Daoy (cell line): ENCODE data around the gene TSEN2. TPM values are rescaled to one million over a fixed set of nuclear protein-coding genes. Genes with fewer than 3 reads are reported as not detected.
"Not testable (repeated sequence)": the region's sequence is repeated elsewhere in the genome, so short reads cannot be mapped to it uniquely, and the experiment has no call there.

Experiments used
- DNase-seq: peaks from one replicate; pipeline ENCODE4 v3.0.0-alpha.2; 2015; ENCODE audit warnings: low read depth
- total RNA-seq: library from RNA; depleted of rRNA; stranded (reverse); fragments of >200 nt; shearing (Covaris generic); gene quantifications from 2 replicates; pipeline ENCODE4 v1.2.3, GENCODE V29; 2014

Gene TSEN2
- total RNA-seq, 1 experiment from 2014 or later: 20.3 TPM

DNA sequence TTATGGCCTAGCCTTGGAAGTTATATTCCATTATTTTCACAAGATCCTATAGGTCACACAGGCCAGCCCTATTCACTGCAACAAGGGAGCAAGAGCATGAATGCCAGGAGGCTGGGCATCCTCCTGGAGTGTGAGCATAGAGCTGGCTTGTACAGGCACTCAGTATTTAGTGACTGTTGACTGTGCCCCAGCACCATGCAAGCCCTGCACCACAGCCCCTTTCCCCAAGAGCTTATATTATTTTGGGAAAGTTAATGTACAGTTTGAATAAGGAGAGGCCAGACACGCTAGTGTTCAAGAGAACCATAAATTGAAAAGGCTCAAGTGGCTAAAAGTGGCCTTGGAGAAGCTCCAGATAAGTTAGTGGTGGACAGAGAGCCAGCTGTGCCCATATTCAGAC, 32.3 kb upstream of the TSEN2 start:
- no peak for DNase-seq

DNA sequence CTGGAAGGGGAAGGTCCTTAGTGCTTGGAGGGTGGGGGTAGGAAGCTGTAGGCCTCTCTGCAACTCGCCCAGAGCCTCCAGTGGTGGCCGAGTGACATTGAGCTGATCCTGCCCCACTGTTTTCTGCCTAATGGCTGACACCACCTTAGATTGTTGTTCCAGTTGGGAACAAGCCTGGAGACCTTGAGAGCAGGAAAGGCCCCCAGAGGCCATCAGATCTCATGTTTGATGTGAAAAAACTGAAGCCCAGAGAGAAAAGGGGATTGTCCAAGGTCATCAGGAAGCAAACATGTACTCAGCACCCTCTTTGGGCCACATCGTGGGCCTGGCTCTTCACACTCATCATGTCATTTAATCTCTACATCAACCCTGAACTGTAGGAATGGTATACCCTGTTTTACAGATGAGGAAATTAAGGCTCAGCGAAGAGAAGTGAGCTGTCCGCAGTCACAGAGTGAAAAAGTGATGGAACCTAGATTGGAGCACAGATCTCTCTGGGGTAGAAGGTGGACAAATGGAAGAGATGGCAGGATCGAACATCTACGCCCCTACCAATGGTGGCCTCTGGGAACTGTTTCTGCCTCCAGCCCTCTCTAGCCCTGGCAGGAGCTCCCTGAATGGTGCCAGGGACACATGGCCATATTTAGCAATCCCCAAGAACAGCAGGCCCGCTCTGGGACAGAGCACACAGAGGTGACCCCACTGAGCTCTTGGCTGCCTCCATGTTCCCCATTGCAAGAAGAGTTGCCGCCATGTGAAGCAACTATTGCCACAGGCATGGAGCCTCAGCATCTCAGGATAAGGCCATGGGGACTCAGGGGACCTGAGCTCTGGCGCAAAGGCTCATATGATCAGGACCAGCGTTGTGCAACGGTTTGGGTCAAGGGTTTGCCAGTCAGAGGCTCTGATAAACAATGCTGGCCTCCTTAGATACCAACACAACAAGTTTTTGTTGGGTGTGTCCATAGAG, 31.6 kb upstream of the TSEN2 start:
- no peak for DNase-seq

DNA sequence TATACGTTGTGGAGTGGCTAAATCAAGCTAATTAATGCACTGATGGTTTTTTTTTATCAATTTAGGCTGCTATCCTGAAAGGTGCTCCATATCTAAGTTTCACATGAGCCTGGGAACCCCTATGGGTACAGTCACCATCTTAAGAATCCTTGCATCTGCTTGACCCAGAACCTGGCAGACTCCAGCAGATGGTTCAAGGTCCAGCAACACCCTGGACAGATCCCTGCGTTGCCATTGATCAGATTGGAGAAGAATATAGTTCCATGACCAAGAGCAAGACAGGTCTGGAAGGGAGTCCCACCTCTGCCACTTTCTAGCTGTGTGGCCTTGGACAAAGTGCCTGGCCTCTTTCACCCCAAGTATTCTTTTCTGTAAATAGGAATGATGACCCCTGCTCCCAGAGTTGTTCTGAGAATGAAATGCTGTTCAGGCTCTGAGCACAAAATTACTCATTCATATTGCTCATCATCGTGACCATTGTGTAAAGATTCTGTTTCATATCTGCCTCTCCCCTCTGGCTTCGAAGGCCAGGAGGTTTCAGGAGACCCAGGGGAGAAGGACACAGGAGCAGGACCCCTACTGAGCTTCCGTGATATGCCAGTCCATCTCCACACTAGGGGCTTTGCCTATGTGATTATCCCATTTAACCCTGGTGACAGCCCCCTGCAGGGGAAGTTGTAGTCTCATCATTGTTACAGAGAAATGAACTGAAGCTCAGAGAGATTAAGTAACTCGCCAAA, 30.0 kb upstream of the TSEN2 start:
- DNase-seq: peak; percentile 60

DNA sequence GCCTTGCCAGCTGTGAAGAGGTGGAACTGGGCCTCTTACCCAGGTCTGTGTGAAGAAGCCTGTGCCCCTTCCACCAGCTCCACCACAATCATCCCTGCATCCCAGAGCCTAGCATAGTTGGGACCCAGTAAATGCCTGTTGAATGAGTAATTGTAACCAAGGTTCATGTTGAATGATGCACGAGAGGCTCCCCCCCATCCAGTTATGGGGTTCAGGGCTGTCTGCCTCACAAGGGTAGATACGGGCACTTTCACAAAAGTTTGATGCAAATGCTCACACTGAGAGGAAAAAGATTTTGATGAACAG, 29.5 kb upstream of the TSEN2 start:
- peak; percentile 72 for DNase-seq

DNA sequence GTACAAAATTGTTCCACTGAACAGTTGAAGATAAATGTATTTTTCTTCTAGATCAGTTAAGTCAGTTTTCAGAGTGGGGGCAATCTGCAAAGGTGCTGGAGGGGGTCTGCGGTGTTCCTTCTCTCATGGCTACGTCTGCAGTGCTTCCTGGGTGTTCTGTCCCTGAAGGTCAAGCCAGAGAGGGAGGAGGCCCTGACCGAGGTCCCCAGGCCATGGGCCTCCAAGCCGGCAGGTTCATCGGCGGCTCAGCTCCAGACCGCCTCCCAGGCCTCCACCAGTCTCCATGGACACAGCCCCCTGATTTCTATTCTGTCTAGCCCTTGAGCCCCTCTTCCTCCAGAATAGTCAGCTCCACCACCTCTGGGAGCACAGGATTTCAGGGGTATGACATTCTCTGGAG, 28.5 kb upstream of the TSEN2 start:
- DNase-seq: no peak

DNA sequence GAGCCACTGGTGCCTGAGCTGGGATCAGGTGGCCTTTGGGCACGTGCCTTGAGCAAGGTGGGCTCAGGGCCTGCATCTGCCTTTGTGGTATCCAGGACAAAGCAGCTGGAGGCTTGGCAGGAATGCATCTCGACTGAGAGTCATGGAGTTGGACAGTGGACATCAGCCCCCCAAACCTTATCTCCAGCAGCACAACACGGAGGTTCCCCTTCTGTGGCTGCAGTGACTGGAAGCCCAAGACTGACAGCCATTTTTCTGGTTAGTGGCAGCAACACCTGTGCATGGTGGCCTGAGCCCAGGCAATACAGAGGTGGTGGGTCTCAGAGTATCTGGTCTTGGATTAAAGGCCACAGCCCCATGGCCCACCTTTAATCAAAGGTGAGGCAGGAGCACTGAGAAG, 27.8 kb upstream of the TSEN2 start:
- DNase-seq: no peak

DNA sequence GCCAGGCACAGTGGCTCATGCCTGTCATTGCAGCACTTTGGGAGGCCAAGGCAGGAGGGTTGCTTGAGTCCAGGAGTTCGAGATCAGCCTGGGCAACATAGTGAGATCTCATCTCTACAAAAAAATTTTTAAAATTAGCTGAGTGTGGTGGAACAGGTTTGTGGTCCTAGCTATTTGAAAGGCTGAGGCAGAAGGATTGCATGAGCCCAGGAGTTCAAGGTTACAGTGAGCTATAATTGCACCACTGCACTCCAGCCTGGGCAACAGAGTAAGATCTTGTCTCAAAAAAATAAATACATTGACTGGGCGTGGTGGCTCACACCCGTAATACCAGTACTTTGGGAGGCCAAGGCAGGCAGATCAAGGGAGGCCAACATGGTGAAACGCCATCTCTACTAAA, 26.9 kb upstream of the TSEN2 start:
- not testable (repeated sequence) for DNase-seq

DNA sequence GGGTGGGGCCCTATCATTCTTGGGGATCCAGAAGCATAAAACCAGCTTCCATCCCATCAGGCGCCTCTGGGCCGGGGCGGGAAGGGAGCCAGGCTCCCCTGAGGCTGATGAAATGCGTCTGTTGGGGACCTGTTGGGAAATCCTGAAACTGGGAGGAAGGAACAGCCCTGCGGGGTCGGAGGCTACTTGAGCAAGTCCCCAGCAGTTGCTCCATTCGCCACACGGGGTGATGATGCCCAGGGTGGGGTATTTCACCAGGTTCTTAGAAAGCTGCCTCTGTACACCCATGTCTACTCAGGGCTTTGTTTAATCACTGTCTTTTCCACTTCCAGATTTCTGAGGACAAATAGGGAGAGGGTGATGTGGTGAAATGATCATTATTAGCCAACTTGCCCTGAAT, 25.4 kb upstream of the TSEN2 start:
- no peak for DNase-seq

DNA sequence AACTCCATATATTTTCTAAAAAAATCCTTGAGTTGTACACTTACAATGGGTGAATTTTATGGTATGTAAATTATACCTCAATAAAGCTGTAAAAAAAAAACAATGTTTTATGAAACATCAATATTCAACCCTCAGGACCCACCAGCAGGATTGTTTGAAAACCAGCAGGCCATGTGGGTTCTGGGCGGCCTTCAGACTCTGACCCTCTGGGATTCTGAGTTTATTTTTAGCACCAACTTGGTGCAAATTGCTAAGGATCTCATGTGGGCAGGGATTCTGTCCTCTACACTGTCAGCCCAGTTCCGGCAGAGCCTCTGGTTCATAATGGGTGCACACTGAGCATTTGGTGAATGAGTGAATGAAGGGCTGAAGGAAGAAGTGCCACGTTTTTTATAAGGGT, 24.2 kb upstream of the TSEN2 start:
- DNase-seq: no peak

DNA sequence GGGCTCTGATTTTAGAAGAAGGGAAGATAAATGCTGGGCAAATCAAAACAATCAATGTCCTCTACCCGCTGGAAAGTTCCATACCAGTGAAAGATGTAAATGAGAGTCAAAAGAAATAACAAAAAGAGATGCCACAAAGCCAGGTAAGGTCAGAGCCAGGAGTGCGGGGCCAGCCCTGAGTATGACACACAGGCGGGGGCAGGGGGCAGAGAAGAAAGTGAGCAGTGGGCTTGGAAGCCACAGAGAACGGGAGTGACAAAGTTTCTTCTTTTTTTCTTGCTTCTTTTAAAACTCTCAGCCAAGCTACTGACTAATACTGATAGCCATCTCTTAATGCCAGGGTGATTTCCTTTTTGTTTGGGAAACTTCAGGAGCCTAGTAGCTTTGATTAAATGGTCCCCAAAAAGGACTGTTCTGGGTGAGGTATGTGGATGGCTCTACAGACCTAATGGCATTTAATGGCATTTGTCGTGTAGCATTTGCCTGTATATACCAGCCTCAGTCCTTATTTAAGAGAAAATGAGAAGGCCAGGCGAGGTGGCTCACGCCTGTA, 23.1 kb upstream of the TSEN2 start:
- DNase-seq: no peak

DNA sequence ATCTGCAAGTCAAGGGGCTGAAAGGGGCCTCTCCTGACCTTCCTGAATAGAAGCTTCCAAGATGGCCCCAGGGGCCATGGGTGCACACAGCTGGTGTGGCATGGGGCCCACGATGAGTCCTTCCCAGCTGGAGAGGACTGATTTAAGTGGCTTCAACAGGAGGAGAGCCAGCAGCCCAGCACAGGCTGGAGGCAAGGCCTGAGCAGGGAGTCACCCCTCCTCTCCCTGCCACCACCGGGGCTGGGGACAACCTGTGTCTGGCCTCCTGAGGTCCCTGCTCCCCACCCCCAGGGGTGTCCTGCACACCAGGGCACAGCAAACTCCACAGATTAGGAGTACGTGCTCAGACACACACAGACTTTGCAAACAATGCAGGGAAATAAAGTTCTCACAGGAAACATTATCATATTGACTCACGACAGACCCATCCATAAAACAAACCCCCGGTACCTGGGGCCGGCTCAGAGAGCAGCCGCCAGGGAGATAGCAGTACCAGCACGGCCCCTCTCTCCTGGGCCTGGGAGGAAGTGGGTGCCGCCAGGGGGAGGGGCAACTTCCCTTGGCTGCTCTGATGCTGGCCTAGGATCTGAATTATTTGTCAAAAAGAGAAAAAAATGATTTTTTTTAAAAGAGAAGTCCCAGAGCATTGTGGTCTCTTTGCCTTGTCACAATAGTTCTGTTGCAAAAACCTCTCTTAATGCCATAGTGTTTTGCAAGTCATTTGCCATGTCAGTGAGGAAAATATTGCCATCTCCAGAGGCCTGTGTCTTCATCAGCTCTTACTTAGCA, 21.9 kb upstream of the TSEN2 start:
- DNase-seq: no peak

DNA sequence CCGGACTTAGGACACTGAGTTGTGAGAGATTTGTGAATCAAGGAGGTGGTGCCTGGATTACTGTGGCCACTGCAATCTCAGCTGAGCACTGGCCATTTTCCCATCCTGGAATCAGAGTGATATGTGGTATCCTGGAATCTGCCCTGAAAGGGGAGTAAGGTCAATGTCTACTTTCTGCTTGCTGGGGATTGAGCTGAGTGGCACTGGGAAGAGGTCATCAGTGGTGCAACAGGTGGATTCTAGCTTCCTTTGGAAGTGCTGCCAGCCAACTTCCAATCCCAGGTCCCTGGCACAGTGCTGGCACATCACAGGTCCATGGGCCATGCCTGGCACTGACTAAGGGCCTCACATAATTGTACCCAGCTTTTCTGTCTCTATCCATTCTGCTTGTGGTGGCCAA, 20.6 kb upstream of the TSEN2 start:
- no peak for DNase-seq

DNA sequence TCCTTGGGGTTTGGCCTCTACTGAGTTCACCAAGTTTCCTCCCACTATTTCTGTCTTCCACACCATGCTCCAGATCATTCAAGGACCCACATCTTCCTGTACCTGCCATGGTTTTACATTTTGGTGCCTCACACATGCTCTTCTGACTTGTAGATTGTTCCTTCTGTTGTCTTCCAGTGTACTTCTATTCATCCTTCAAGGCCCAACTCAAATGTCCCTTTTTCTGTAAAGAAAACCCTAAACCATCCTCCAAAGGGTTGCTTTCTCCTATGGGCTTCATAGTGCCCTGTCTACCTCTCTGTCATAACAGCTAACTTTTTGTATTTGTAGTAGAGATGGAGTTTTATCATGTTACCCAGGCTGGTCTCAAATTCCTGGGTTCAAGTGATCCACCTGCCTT, 20.1 kb upstream of the TSEN2 start:
- no peak for DNase-seq

DNA sequence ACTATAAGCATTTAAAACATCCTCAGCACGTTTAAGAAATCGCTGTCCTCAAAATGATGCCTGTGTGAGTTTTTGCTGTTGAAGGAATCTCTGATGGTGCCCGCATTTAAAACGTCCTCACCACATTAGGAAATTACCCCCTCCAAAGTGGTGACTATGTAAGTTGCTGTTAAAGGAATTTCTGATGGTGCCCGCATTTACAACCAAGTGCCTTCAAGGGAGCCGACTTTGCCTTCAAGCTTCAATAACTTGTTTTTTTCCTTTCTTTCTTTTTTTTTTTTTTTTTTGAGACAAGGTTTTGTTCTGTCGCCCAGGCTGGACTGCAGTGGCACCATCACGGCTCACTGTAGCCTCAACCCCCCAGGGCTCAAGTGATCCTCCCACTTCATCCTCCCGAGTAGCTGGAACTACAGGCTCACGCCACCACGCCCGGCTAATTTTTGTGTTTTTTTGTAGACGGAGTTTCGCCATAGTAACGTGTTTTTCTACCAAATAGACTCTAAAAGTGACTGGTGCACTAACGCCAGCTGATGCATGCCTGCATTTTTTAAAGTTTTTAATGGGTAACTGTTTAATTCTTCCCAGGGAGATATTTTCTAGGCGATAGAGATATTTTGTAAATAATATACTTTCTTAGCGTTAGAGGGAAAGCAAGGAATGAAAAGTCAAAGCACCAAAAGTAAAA, 19.0 kb upstream of the TSEN2 start:
- DNase-seq: no peak

DNA sequence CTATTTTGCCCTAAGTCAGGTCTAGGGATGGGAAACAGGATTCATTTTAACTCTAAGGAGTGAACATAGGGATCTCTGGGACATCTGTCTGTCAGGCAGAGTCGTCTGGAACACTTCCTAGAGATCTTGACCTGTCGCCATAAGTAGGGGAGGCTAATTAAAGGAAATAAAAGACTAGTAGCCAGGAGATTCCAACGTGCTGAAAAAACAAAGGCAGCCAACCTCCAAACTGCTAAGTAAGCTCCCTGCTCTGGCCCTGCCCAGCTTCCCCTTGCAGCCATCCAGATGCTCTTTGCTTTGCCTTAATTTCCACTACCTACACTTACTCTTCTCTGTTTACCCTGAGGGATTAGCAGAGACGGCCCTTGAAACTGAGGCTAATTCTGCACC, 18.4 kb upstream of the TSEN2 start:
- DNase-seq: no peak

DNA sequence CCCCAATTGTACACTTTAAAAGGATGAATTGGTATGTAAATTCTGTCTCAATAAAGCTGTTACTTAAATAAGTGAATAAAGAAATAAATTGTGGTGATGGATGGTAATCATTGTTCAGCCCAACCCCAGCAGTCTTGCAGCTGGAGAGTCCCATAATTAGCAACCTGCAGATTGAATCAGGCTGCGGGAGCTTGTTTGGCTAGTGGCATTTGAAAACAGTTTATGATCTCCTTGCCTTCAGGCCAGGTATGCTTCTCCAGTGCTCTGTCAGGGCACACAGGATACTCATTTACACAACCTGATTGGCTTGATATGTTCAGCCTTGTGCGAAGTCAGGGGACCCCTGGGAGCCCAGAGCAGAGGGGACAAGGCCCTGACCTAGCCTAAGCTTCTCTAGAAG, 16.5 kb upstream of the TSEN2 start:
- DNase-seq: no peak

DNA sequence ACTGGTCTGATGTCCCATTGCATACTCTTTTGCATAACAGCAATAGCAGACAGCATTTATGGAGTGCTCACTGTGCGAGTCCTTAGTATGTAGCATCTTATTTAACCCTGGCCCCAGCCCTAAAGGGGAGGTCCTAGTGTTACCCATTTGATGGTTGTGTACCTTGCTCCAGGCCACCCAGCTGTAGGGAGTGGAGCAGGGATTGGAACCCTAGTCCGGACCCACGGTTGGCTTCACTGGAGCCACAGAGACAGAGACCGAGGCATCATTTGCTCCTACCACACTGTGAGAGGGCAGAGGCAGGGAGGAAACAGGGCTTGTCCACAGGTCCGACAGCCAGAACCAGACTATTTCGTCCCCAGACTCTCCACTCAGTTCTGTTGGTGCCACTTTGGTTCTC, 16.0 kb upstream of the TSEN2 start:
- no peak for DNase-seq

DNA sequence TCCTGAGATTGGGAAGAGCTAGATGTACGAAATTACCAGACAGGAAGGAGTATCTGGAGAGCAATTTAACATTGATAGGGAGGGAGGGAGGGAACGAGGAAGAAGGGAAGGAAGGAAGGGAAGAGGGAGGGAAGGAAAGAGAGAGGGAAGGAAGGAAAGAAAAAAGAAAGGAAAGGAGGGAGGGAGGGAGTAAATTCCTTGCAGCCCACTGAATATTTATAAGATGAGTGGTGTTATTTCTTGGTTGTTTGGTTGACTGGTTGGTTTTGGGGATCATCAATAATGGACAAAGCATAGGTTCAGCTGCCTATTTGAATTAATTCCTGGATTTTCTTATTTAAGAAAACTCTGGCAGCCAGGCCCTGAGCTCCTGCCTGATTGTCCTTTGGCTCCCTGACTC, 15.5 kb upstream of the TSEN2 start:
- DNase-seq: no peak

DNA sequence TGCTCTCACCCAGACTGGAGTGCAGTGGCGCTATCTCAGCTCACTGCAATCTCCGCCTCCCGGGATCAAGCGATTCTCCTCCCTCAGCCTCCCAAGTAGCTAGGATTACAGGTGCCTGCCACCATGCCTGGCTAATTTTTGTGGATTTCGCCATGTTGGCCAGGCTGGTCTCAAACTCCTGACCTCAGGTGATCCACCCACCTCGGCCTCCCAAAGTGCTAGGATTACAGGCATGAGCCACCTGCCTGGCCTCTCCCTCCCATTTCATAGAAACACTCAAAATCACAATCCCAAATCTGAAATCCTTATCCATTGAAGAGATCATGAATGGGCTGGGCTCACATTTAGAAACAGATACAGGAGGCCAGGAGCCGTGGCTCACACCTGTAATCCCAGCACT, 15.1 kb upstream of the TSEN2 start:
- DNase-seq: not testable (repeated sequence)

DNA sequence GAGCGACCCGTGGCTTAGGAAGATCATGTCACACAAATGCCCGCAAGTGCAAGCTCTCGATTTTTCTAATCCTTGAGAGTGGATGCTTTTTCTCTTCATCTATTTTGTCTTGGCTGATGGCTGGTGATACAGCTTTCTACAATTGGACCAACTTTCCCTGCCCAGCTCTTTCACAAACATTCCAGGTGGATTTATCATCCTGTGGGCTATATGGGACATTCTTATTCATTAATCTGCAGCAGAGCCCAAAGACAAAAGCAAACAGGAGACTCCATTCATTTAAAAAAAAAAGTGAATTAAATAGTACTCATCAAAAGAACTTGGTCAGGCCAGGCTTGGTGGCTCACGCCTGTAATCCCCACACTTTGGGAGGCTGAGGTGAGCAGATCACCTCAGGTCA, 14.2 kb upstream of the TSEN2 start:
- DNase-seq: peak; percentile 62

DNA sequence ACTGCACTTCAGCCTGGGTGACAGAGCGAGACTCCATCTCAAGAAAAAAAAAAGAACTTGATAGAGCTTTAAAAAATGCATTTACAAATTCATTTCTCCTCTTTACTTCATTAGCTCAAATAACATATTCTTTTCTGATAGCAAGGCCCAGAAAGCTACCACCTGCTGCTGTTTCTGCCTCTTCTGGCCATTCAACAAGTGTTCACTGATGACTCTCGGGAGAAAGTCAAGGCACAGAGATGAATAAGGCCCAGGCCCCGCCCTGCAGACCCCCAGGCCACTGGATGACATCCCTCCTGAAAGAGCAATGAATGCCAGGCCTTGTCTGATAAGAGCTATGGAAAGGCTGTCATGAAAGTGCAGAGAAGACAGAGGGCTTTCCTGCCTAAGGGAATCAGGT, 13.6 kb upstream of the TSEN2 start:
- no peak for DNase-seq

DNA sequence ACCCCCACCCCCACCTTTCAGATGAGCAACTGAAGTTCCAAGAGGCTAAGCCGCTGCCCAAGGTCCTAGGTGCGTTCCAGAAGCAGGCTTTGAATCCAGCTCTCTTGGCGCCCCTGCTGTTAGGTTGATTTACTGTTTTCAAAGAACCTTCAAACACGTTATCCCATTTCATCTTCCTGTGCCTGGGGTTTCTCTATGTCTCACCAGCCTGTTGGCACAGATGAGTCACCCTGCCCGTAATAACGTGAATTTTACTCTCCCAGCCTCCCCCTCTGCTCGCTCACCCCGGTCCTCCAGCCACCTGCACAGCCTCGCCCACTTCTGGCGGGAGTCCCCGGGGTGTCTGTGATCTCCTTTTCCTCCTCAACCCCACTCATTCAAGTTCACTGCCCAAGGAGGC, 13.0 kb upstream of the TSEN2 start:
- DNase-seq: peak; percentile 87
